Stimulated activated CD8-positive, alpha-beta memory T cell treated with anti-CD3 and anti-CD28 coated beads, Interleukin-4, amount 100 ng/mL, for 4 hours (primary cell): ENCODE results near the gene TARDBP.
A peak's percentile ranks its signal among the peaks of the same experiment; 100 is the strongest.
"Not testable (repeated sequence)": the region's sequence is repeated elsewhere in the genome, so short reads cannot be mapped to it uniquely, and the experiment has no call there.

Source experiments
- DNase-seq, 2 donors: peaks; one replicate each; pipeline ENCODE4 v3.0.0-alpha.2; 2020; ENCODE audit warnings: low read depth in 2 of 2, low spot score in 1 of 2

TARDBP gene

DNA sequence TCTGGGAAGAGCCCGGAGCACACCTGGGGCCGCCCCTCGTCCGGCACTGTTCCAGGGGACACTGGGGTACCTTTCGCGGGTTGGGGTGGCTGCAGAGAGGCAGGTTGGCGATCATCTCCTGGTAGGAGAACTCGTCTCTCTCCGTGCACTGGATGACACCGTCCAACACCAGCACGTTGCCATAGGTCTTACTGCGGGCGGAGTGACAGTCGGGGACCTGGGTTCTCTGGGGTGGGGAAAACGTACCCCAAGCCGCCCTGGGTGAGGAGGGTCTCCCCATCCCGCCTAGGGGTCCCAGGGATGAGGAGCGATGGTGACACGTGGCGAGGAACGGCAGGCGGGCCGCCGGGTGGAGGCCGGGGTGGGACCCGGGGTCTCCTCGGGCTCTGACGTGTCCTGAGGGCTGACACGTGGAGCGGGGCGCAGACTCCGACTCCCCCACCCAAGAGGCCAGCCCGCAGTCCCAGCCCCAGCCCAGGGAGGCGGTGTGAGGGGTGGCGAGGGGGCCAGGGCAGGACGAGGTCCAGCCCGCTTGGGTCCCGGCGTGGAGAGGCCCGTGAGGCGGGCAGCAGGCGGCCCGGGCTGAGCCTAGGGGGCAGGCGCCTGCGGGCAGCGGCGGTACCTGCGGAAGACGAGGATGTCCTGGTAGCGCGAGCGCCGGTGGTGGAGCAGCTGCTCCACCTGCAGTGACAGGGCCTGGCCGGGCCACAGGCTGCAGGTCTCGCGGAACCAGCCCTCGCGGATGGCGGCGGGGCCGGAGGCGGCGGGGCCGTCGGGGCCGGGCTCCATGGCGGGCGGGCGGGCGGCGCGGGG, 46.9 kb downstream of the TARDBP start:
- DNase-seq = no peak

GRCh38 chr1:11059968-11060830, 47.7 kb downstream of the TARDBP start, which contains the start of gene SRM:
Gene SRM (minus strand): TSS chr1:11060018. CDS start chr1:11059943, 75 bp downstream.
- peak; percentile 68 to 81 for DNase-seq

DNA sequence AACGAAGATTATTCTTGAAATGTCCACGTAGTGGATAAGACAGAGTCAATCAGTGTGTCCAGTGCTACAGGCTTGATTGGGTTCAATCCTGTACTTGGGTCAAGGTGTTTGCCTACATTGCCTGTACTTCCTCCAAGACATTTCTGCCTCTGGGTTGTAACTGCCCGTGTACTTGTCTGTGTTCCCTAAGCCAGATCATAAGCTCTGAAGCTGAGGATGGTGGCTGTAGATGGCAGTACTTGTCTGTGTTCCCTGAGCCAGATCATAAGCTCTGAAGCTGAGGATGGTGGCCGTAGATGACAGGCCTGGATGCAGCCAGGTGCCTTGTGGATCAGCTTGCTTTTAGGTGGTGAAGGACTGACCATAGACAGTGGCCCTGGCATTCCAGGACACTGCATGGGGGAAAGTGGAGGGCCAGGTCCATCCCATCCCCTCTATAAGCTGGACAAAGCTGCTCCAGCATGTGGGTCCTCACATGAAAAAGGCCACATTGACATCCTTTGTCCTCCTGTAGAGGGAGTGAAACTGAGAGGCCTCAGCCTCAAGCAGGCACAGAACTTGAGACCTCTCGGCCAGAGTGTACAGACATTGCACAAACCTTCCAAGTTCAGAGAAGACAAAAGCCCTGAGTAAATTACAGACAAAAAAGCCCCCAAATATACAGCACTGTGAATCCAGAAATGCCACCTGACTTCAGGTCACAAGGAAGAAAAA, 49.4 kb downstream of the TARDBP start:
- no peak for DNase-seq

DNA sequence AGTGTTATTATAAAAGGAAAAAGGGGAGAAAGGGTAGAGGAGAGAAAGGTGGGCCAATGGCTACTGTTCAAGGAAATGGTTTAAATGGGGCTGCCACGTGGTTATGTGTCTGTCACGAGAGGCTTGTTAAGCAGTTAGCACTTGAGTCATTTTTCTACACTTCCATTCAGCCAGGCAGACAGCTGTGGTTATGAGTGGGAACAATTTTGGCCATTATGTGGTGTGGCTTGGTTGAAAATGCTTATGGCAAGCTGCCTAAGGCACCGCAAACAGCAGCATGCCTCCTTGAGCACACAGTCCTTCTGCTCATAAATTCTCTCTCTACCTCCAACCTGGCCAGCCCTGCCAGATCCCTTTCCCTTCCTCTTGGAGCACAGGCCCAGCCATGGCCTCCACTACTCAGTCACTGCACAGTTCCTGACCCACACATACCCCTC, 50.5 kb downstream of the TARDBP start:
- DNase-seq = no peak

DNA sequence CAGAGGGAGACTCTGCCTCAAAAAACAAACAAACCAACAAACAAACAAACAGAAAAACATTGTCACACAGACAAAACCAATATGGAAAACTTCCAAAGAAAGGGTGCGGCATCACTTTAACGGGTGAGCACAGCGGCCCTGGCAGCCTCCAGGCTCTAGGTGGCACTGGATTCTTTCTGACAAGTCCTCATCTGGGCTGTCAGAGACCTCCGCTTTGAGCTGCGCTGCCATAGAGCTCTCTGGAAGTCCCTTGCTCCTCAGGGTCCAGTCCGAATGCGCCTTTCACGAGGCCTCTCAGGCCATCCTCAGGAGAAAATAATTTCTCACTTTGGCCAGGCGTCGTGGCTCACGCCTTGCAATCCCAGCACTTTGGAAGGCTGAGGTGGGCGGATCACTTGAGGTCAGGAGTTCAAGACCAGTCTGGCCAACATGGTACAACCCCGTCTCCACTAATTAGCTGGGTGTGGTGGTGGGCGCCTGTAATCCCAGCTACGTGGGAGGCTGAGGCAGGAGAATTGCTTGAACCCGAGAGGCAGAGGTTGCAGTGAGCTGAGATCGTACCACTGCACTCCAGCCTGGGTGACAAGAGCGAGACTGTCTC, 51.6 kb downstream of the TARDBP start:
- DNase-seq = not testable (repeated sequence)

DNA sequence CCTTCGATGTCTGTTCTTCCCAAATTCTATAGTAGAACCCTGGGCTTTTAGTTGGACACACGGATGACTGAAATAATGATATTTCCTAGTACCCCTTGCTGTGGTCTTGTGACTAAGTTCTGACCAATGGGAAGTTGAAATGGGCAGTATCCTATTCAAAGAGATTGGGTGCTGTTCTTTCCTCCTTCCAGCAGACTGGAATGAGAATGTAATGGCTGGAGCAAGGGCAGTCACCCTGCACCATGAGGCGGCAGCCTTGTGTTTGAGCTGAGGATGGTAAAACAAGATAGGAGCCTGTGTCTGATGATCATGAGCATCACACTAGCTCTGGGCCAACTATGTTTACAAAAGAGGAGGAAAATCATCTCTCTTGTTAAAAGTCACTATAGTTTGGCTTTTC, 52.5 kb downstream of the TARDBP start:
- no peak for DNase-seq

GRCh38 chr1:11065796-11066195, 53.3 kb downstream of the TARDBP start:
- no peak for DNase-seq

- no peak for DNase-seq
Measured at GRCh38 chr1:11067716-11068599, 55.5 kb downstream of the TARDBP start.

DNA sequence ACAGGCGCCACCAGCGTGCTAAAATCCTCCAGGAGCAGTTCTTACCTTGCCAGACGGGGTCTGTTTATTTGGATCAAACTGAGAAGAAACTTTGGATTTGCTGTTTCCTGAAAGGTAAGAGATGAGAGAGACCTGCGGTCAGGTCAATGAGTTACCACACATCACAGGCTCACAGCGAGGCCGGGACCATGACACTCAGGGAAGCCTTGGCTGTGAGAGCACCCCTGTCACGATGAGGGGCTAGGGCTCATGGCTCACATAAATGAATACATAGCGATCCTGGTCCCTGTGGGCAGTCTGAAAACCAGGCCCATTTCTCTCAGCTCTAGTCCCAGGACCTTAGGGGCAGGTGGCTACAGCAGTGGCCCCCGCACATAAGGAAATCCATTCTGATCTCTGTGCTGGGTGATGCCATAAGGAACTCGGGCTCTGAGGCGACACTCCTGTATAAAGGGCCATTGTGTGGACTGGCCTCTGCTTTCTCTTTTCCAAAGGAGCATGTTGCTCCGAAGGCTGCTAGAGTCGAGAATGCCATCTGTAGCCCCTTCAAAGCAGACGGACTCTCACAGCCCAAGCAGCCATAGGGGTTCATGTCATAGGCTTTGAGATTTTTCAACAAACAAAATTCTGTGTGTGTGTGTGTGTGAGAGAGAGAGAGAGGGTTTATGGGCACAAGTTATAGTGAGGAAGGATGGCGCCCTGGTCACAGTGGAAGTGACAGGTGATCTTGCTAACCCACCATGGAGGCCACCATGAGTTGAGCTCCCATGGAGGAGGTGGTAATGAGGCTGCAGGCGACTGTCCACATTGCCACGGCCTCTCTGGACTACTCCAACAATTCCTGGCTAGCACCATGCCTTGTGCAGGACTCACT, 56.4 kb downstream of the TARDBP start:
- no peak for DNase-seq

- no peak for DNase-seq
Measured at GRCh38 chr1:11070876-11071275, 58.4 kb downstream of the TARDBP start.

DNA sequence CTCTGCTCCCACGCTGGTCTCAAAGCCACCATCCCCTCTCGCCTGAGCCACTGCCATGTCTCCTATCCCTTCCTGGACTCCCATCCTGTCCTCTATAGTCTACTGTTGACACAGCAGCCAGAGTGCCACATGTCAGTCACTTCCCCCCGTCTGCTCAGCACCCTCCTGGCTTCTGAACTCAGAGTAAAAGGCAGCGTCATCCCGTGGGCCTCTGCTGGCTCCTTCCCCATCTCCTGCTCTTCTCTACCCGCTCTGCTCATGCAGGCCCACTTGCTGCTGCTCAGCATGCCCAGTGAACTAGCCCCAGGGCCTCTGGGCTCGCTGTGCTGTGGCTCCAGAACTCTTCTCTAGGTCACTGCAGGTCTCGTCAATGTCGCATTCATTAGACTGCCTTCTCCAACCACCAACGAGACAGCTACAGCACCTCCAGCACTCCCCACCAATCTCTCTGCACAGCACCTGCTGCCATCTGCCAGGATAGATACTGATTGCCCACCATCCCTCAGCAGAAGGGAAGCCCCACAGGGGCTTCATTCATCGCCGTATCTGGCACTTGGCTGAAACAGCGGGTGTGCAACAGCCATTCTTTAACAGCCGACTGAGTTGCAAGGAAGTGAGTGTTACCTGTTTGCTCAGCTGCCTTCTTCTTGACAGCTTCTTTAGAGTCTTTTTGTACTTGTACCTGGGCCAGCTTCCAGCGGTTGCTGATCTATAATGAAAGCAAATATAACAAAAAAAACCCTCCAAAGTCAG, 59.2 kb downstream of the TARDBP start:
- no peak for DNase-seq

GRCh38 chr1:11072216-11072917, 59.9 kb downstream of the TARDBP start:
- no peak for DNase-seq

DNA sequence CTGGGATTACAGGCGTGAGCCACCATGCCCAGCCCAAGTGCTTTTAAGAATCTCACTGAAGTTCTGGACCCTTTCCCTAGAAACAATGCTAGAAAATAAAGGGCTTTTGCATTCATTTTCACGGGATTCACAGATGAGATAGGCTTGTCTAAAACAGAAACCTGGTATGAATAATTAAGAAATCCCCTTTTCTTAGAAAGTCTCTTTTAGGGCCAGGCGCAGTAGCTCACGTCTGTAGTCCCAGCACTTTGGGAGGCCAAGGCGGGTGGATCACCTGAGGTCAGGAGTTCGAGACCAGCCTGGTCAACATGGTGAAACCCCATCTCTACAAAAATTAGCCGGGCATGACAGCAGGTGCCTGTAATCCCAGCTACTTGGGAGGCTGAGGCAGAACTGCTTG, 60.9 kb downstream of the TARDBP start:
- DNase-seq = not testable (repeated sequence)
